GM12892 (cell line): Measurements from ENCODE around the gene RASGRP3.

Experiments
- DNase-seq: peaks from one replicate; pipeline ENCODE4 v3.0.0; 2011; ENCODE audit not compliant: insufficient read length
- FAIRE-seq: peaks from 2 replicates; lab custom pipeline; 2011; peaks lifted over from hg19 to GRCh38; lab: Jason Lieb, UNC
- POLR2A ChIP-seq: IDR thresholded peaks from 2 replicates; pipeline ENCODE4 v1.6.1; 2011; ENCODE audit warnings: low read depth, low read length, control low read depth
- POLR2AphosphoS5 ChIP-seq: IDR thresholded peaks from 2 replicates; pipeline ENCODE4 v1.6.1; 2011; ENCODE audit warnings: low read depth, low read length, control low read depth
- TAF1 ChIP-seq: IDR thresholded peaks from 2 replicates; pipeline ENCODE4 v1.6.1; 2011; ENCODE audit warnings: low read depth, mild to moderate bottlenecking, control low read depth, low read length, borderline replicate concordance

The RASGRP3 gene

GRCh38 chr2:33535421-33535820 is 59.0 kb downstream of the RASGRP3 start:
- FAIRE-seq, result no peak
- TF ChIP-seq TAF1 (no peak), POLR2AphosphoS5 (no peak), POLR2A (no peak)
- no peak for DNase-seq

DNA sequence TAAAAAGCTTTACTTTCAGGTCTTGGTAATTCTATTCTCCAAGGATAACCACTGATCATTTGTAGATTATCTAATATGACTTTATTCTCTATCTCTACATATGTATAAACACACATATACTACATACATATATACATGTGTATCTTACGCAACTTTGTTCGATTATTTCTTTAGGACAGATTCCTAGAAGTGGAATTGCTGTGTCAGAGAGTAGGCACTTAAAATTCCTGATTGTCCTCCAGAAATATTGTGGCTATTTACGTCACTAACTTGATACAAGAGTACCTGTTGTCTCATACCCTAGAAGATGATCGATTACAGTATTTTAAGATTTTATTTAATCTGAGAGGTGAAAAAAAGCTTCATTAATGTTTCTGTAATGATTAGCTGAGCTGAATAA is 64.8 kb downstream of the RASGRP3 start:
- DNase-seq (no peak), FAIRE-seq (peak; percentile 9)
- TF ChIP-seq POLR2A (no peak), TAF1 (no peak)

DNA sequence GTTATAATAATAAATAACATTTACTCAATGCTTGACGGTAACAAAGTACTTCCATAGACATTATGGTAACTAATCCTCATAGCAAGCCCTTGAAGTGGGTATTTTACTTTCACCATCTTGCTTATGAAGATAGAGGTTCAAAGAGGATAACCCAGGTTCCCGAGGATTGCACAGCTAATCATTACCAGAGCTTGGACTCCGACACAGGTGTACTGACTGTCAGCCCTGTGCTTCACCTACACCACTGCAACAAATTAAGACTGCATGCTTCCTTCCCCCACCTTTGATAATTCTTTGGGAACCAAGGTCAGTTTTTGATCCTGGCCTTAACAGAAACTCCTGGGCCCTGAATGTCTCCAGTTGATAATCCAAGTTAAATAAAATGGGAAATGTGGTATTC is 73.8 kb downstream of the RASGRP3 start:
- DNase-seq, result no peak
- TF ChIP-seq POLR2A (no peak), TAF1 (no peak), POLR2AphosphoS5 (no peak)
- FAIRE-seq, result no peak

GRCh38 chr2:33552758-33553461 is 76.5 kb downstream of the RASGRP3 start:
- TF ChIP-seq POLR2A (no peak), TAF1 (no peak), POLR2AphosphoS5 (no peak)
- DNase-seq, result no peak
- no peak for FAIRE-seq

DNA sequence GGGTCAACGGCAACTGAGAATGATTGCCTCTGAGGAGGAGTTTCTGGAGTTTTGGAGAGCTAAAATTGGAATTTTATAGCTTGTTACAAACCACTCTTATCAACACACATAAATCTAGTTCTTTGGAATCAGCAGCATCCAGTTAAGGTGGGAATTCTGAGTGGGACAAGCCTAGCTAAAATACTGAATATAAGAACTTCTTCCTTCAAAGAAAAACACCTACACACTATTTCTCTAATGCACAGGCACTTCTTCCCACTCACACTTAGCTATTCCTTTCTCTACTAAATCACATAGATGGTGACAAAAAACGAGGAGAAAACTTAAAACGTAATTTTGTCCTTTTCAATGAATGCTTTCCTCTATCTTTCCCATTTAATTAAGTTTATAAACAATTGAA is 79.2 kb downstream of the RASGRP3 start:
- no peak for FAIRE-seq
- DNase-seq, result no peak
- TF ChIP-seq POLR2AphosphoS5 (no peak), TAF1 (no peak), POLR2A (no peak)

- no peak for TF ChIP-seq TAF1
- no peak for DNase-seq
- no peak for FAIRE-seq
Measured at GRCh38 chr2:33559328-33559727, 82.9 kb downstream of the RASGRP3 start.

DNA sequence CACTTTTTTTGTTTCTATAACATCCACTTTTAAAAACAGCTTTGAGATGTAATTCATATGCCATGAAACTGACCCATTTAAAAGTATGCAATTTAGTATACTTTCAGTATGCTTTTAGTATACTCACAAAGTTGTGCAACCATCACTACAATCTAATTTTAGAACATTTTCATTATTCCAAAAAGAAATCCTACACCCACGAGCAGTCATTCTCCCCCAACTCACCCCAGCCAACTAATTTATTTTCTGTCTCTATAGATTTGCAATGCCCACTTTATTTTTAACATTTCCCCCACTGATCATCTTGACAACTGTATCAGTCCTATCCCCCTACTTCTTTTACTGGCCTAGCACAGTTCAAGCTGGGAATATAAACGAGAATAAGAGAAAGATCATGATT is 83.6 kb downstream of the RASGRP3 start:
- TF ChIP-seq POLR2A, result no peak
- no peak for TF ChIP-seq POLR2AphosphoS5
- no peak for TF ChIP-seq TAF1
- peak; percentile 14 for FAIRE-seq
- no peak for DNase-seq

DNA sequence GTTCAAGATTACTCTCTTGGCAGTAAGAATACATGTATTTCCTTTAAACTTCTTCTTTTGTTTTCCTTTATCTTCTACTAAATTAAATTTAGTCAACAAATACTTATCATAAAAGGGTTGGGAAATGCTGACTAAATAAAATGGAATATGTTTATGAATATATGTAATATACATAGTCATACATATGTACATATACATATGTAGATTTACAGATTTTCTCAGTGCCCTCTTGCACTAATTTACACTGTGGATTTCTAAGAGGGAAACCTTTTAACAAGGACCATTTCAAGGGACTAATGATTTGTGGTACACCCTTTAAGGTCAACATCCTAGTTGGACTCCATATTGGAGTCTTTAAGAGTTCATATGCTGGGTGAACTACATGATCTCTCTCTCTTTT is 85.4 kb downstream of the RASGRP3 start:
- DNase-seq, result no peak
- no peak for TF ChIP-seq POLR2A
- TF ChIP-seq TAF1, result no peak
- no peak for TF ChIP-seq POLR2AphosphoS5
- FAIRE-seq, result no peak

GRCh38 chr2:33570681-33571080 is 94.2 kb downstream of the RASGRP3 start:
- TF ChIP-seq TAF1, result no peak
- TF ChIP-seq POLR2AphosphoS5, result no peak
- no peak for TF ChIP-seq POLR2A
- no peak for FAIRE-seq
- no peak for DNase-seq

GRCh38 chr2:33573657-33574056 is 97.2 kb downstream of the RASGRP3 start:
- FAIRE-seq (no peak), DNase-seq (no peak)
- TF ChIP-seq TAF1, result no peak
- TF ChIP-seq POLR2A, result no peak
- no peak for TF ChIP-seq POLR2AphosphoS5

- no peak for DNase-seq
- no peak for FAIRE-seq
- TF ChIP-seq POLR2AphosphoS5 (no peak), POLR2A (no peak), TAF1 (no peak)
Measured at GRCh38 chr2:33577084-33577483, 100.6 kb downstream of the RASGRP3 start.

DNA sequence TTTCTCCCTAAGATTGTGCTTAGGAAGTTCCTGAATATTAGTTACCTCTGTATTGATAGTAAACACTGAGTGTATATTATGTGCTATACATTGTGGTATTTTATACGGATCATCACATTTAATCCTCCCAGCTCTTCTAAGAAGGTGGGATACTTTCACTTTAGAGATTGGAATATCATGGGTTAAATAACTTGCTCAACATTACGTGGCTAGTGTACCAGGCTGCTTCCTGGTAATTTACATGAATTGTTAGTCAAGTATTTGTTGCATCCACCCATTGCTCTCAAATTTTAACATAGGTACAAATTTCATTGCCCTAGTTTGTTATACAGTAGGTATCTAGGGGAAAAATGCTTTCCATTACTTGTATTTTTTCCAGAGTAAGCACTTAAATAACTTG is 101.2 kb downstream of the RASGRP3 start:
- FAIRE-seq (no peak), DNase-seq (no peak)
- no peak for TF ChIP-seq POLR2A

DNA sequence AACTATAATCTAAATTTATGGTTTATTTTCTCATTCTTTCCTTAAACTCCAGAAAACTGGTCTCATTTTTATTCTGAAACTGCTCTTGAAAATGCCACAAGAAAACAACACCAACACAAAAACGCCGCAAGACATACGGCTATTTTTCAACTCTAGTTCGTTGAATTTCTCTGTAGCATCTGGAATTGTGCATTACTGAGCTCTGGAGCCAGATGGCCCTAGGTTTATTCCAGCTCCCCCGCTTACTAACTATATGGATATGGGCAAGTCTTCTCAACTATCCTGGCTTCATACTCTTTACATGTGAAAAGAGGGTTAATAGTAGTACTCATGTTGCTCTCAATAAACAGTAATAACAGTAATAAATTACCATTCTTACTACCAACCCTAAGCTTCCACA is 102.8 kb downstream of the RASGRP3 start:
- no peak for DNase-seq
- TF ChIP-seq POLR2A (no peak), POLR2AphosphoS5 (no peak), TAF1 (no peak)
- no peak for FAIRE-seq
